SJSA1 (cell line): ENCODE measurements around the gene CIZ1. TPM values are rescaled to one million over a fixed set of nuclear protein-coding genes. Genes with fewer than 3 reads are reported as not detected.

Source experiments
- DNase-seq, 2 experiments: peaks; one replicate each; pipeline ENCODE4 v3.0.0-alpha.2; 2015 to 2020; ENCODE audit warnings: low spot score in 2 of 2, low read depth in 1 of 2
- H3K27ac ChIP-seq: fragments of 250-450 bp; sonication (Bioruptor Pico); 2 replicates; pipeline ENCODE4 v1.5.1; 2020; ENCODE audit warnings: mild to moderate bottlenecking, moderate library complexity
- H3K27me3 ChIP-seq: fragments of 250-450 bp; sonication (Bioruptor Pico); replicated peaks from 2 replicates; pipeline ENCODE4 v1.5.1; 2020; ENCODE audit warnings: mild to moderate bottlenecking, moderate library complexity
- H3K36me3 ChIP-seq: fragments of 250-450 bp; sonication (Bioruptor Pico); 2 replicates; pipeline ENCODE4 v1.5.1; 2020; ENCODE audit warnings: mild to moderate bottlenecking
- H3K4me1 ChIP-seq: fragments of 250-450 bp; sonication (Bioruptor Pico); replicated peaks from 2 replicates; pipeline ENCODE4 v1.6.1; 2021; ENCODE audit warnings: mild to moderate bottlenecking
- H3K4me3 ChIP-seq: fragments of 250-450 bp; sonication (Bioruptor Pico); 2 replicates; pipeline ENCODE4 v1.5.1; 2020; ENCODE audit warnings: mild to moderate bottlenecking
- H3K9me3 ChIP-seq: fragments of 250-450 bp; sonication (Bioruptor Pico); replicated peaks from 2 replicates; pipeline ENCODE4 v1.5.1; 2020; ENCODE audit warnings: mild to moderate bottlenecking
- total RNA-seq: library from RNA; depleted of rRNA; stranded (reverse); fragments of >200 nt; shearing (Covaris generic); gene quantifications from 2 replicates; pipeline ENCODE4 v1.2.3, GENCODE V29; 2014; rRNA removed

CIZ1 gene
- total RNA-seq, 1 experiment from 2014 or later = 38.8 TPM

DNA sequence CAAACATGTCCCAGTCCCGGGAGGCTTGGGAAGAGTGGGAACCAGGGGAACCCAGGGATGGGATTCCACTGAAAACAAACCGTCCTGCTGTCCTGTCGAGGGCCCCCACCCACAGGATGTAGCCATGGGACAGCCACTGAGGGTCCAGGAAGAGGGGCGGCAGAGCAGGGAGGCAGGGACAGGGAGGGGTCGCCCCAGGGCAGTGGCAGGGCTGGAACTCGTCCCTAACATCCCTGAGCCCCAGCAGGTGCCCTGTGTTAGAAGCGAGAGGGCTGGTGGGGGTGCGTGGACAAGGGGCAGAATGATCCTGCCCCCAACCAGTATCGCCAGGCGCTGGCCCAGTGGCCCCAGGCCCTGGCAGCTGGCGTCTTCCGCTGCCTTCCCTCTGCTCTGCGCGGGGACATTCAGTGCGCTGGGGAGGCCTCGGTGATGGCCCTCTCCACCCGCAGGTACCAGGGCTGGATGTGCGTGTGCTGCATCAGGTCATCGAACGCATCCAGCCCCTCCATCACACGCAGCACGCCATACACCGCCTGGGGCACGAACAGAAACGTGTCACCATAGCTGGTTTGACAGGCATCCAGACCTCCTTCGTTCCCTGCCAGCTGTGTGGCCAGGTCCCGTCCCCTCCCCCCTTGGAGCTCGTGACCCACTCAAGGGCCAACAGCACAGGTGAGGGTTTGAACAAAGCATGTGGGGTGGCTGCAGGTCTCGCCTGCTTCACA, 70.5 kb downstream of the CIZ1 start:
- DNase-seq = no peak
- H3K9me3 ChIP-seq = no peaks in the 10 kb centered on the region
- peaks cover 8% of the 10 kb centered on the region for H3K36me3 ChIP-seq
- H3K4me1 ChIP-seq = no peaks in the 10 kb centered on the region
- no peak overlapping the region for H3K4me3 ChIP-seq
- H3K27ac ChIP-seq = no peak overlapping the region
- H3K27me3 ChIP-seq = no peaks in the 10 kb centered on the region

GRCh38 chr9:128120061-128120740, 71.2 kb downstream of the CIZ1 start:
- Histone ChIP-seq H3K4me3 (no peak overlapping the region), H3K27ac (no peak overlapping the region), H3K9me3 (no peaks in the 10 kb centered on the region), H3K4me1 (no peaks in the 10 kb centered on the region), H3K36me3 (peaks cover 8% of the 10 kb centered on the region), H3K27me3 (no peaks in the 10 kb centered on the region)
- DNase-seq = no peak

- H3K27me3 ChIP-seq = no peaks in the 10 kb centered on the region
- no peaks in the 10 kb centered on the region for H3K4me1 ChIP-seq
- H3K4me3 ChIP-seq = no peak overlapping the region
- no peak overlapping the region for H3K27ac ChIP-seq
- H3K36me3 ChIP-seq = no peaks in the 10 kb centered on the region; the same call in 1 of the 2 replicates
- no peak for DNase-seq
- H3K9me3 ChIP-seq = no peaks in the 10 kb centered on the region
Observed at GRCh38 chr9:128118971-128119665, 72.3 kb downstream of the CIZ1 start.

GRCh38 chr9:128118472-128118857, 72.9 kb downstream of the CIZ1 start:
- DNase-seq = no peak
- Histone ChIP-seq H3K4me3 (no peak overlapping the region), H3K4me1 (no peaks in the 10 kb centered on the region), H3K9me3 (no peaks in the 10 kb centered on the region), H3K36me3 (no peaks in the 10 kb centered on the region), H3K27me3 (no peaks in the 10 kb centered on the region), H3K27ac (no peak overlapping the region)

DNA sequence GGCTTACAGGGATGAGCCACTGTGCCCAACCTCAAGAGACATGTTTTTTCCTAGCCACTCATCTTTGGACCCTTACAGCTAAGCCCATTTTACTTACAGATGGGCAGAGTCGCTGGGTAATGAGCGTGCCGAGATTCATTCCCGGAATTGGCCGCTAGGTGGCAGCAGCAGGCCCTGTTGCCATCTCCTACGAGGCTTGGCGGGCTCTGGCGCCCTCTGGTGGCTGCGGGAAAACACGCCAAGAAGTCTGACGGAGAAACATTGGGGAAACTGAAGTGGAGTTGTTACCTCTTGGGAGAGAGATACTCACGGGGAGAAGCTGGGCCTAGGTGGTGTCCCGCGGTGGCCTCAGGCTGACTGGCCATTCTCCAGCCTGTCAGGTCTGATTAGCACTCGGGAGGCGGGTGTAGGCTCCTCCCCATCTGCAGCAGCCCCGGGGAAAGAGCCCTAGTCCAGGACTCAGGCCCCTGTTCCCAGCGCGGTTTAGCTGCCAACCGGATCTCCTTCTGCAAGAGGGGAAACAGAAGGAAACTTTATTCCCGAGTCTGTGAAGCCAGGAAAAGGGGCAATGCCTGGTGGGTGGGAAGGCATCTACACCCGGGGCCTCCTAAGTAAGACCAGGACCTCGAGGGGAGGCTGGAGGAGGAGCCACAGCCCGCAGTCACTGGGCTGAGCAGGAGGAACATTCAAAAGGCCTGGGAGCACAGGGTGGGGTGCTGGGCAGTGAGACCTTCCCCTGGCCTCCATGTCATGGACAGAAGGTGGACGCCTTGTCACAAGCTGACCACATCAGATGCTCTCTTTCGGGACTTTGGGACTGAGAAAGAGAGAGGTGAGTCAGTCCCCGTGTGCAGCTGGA, 73.5 kb downstream of the CIZ1 start:
- no peak overlapping the region for H3K4me3 ChIP-seq
- H3K9me3 ChIP-seq = no peaks in the 10 kb centered on the region
- peak; percentile 72 to 89 for DNase-seq
- H3K36me3 ChIP-seq = no peaks in the 10 kb centered on the region
- H3K27ac ChIP-seq = no peak overlapping the region
- no peaks in the 10 kb centered on the region for H3K4me1 ChIP-seq
- H3K27me3 ChIP-seq = no peaks in the 10 kb centered on the region

GRCh38 chr9:128116104-128117083, 75.0 kb downstream of the CIZ1 start:
- Histone ChIP-seq H3K9me3 (no peaks in the 10 kb centered on the region), H3K27ac (no peak overlapping the region), H3K4me3 (no peak overlapping the region), H3K36me3 (no peaks in the 10 kb centered on the region), H3K4me1 (no peaks in the 10 kb centered on the region), H3K27me3 (no peaks in the 10 kb centered on the region)
- no peak for DNase-seq

Other genes starting within 250 kb of the CIZ1 start
- 3.5 and 4.6 TPM in 2 replicates for gene EEIG1, start 210.6 kb downstream of the CIZ1 start, total RNA-seq
- 12.4 and 30.0 TPM in 2 replicates for gene NAIF1, start 124.3 kb downstream of the CIZ1 start, total RNA-seq
- 28.7 and 30.8 TPM in 2 replicates for gene SLC25A25, start 123.3 kb downstream of the CIZ1 start, total RNA-seq
- gene PTGES2, start 63.8 kb downstream of the CIZ1 start, total RNA-seq = 37.9 and 41.4 TPM in 2 replicates
- gene LCN2, start 42.1 kb downstream of the CIZ1 start, total RNA-seq = not detected in 2 replicates
- 96.6 and 112 TPM in 2 replicates for gene BBLN, start 31.3 kb downstream of the CIZ1 start, total RNA-seq
- gene DNM1, start 11.8 kb upstream of the CIZ1 start, total RNA-seq = 2.2 and 2.5 TPM in 2 replicates
- gene GOLGA2, start 84.4 kb upstream of the CIZ1 start, total RNA-seq = 76.2 and 78.6 TPM in 2 replicates
- 25.4 and 26.7 TPM in 2 replicates for gene SWI5, start 84.7 kb upstream of the CIZ1 start, total RNA-seq
- gene TRUB2, start 130.9 kb upstream of the CIZ1 start, total RNA-seq = 8.4 and 18.3 TPM in 2 replicates
- 27.8 and 36.6 TPM in 2 replicates for gene COQ4, start 131.3 kb upstream of the CIZ1 start, total RNA-seq
- 23.3 and 26.4 TPM in 2 replicates for gene SLC27A4, start 149.0 kb upstream of the CIZ1 start, total RNA-seq
- 22.7 and 35.0 TPM in 2 replicates for gene URM1, start 179.8 kb upstream of the CIZ1 start, total RNA-seq
- gene CERCAM, start 229.3 kb upstream of the CIZ1 start, total RNA-seq = 24.7 and 29.9 TPM in 2 replicates